HepG2 (cell line): Measurements from ENCODE around the gene PP2D1. TPM values are rescaled to one million over a fixed set of nuclear protein-coding genes. Genes with fewer than 3 reads are reported as not detected.

ENCODE experiments used
- ATAC-seq: fragments of 200-7000 bp; cut with Tn5 transposase; 3 replicates; pipeline ENCODE4 v1.9.1; 2020; ENCODE audit warnings: mild to moderate bottlenecking, moderate library complexity
- BruUV-seq: library from RNA; stranded (reverse); fragments of 400-500 nt; replicated peaks from 2 replicates; lab custom pipeline; 2021; lab: Mats Ljungman, UMichigan
- CTCF ChIA-PET: fragments of 300-600 bp; formaldehyde crosslinking; extraction: SDS; loops from one replicate; lab custom pipeline; 2021; ENCODE audit warnings: low total read pairs, inconsistent platforms, low intra/inter-chr PET ratio; lab: Yijun Ruan, JAX
- POLR2A ChIA-PET: fragments of 350-600 bp; sonication (Branson Sonifier 250); formaldehyde crosslinking; loops from one replicate; lab custom pipeline; 2020; ENCODE audit warnings: antibody characterized with exemption, inconsistent platforms; lab: Yijun Ruan, JAX
- DNase-seq: peaks from one replicate; pipeline ENCODE4 v3.0.0-alpha.2; 2015; ENCODE audit warnings: low spot score
- FAIRE-seq: peaks from 3 replicates; lab custom pipeline; 2011; peaks lifted over from hg19 to GRCh38; lab: Jason Lieb, UNC
- H2AFZ ChIP-seq: one replicate; pipeline ENCODE4 v1.6.1; 2011; ENCODE audit warnings: low read length, inconsistent platforms
- H3K27ac ChIP-seq: fragments of 300-600 bp; 3 replicates; pipeline ENCODE4 v1.8.0; 2011; ENCODE audit warnings: mixed run types, mild to moderate bottlenecking, mixed read lengths, low read length, inconsistent platforms; ENCODE audit not compliant: insufficient read depth; ENCODE audit errors: extremely low read length
- H3K27me3 ChIP-seq, 2 experiments: fragments of 200-600 bp in 1 of 2; 2 replicates in 1 of 2; 3 replicates in 1 of 2; pipeline versions ENCODE4 v1.6.0 to v1.8.0; 2011; ENCODE audit warnings: low read length in 2 of 2, mild to moderate bottlenecking in 2 of 2, moderate library complexity in 2 of 2, inconsistent platforms in 1 of 2; ENCODE audit not compliant: insufficient read depth in 2 of 2, control insufficient read depth in 1 of 2
- H3K36me3 ChIP-seq, 2 experiments: fragments of 200-600 bp in 1 of 2; replicated peaks in 1 of 2; 2 replicates in 1 of 2; 3 replicates in 1 of 2; pipeline versions ENCODE4 v1.5.1 to v1.8.0; 2011; ENCODE audit warnings: low read length in 2 of 2, inconsistent platforms in 1 of 2; ENCODE audit not compliant: insufficient read depth in 2 of 2, control insufficient read depth in 1 of 2
- H3K4me1 ChIP-seq: 2 replicates; pipeline ENCODE4 v1.5.1; 2012; ENCODE audit warnings: low read length, inconsistent platforms; ENCODE audit not compliant: insufficient read depth
- H3K4me2 ChIP-seq: 2 replicates; pipeline ENCODE4 v1.6.0; 2011; ENCODE audit warnings: low read depth, low read length, inconsistent platforms
- H3K4me3 ChIP-seq, 3 experiments: fragments of 200-600 bp in 1 of 3; sonication (generic), shearing (Covaris generic) in 1 of 3; replicated peaks in 1 of 3; 2 replicates each; pipeline ENCODE4 v1.5.1; 2011 to 2016; ENCODE audit warnings: low read length in 3 of 3, inconsistent platforms in 2 of 3, low read depth in 2 of 3, mild to moderate bottlenecking in 2 of 3, control low read depth in 1 of 3, mixed read lengths in 1 of 3; ENCODE audit not compliant: insufficient read depth in 1 of 3
- H3K79me2 ChIP-seq: one replicate; pipeline ENCODE4 v1.6.1; 2011; ENCODE audit warnings: low read length, inconsistent platforms; ENCODE audit not compliant: insufficient read depth
- H3K9ac ChIP-seq: 2 replicates; pipeline ENCODE4 v1.6.0; 2011; ENCODE audit warnings: mild to moderate bottlenecking, low read depth, low read length, inconsistent platforms; ENCODE audit not compliant: insufficient read depth
- H3K9me3 ChIP-seq: 2 replicates; pipeline ENCODE4 v1.5.1; 2012; ENCODE audit warnings: mild to moderate bottlenecking, low read length
- H4K20me1 ChIP-seq: 2 replicates; pipeline ENCODE4 v1.6.0; 2011; ENCODE audit warnings: inconsistent platforms, mild to moderate bottlenecking, low read length, moderate library complexity; ENCODE audit not compliant: insufficient read depth
- AGO1 ChIP-seq: fragments of 200-400 bp; formaldehyde crosslinking; IDR thresholded peaks from 2 replicates; pipeline ENCODE4 v1.6.1; 2017; ENCODE audit warnings: mild to moderate bottlenecking, low read depth, low read length, moderate library complexity; ENCODE audit not compliant: poor library complexity, severe bottlenecking
- FOXK2 ChIP-seq: fragments of 450-650 bp; IDR thresholded peaks from 2 replicates; pipeline ENCODE4 v1.6.1; 2016
- GLI4 ChIP-seq: sonication (generic); formaldehyde crosslinking; IDR thresholded peaks from 2 replicates; pipeline ENCODE4 v1.5.1; 2020; ENCODE audit warnings: missing genetic modification reagents, mild to moderate bottlenecking, moderate library complexity, borderline replicate concordance
- GTF3A ChIP-seq: sonication (generic); formaldehyde crosslinking; conservative IDR thresholded peaks from 2 replicates; pipeline ENCODE4 v1.4.0; 2020; ENCODE audit warnings: mild to moderate bottlenecking, missing genetic modification reagents
- HDAC2 ChIP-seq: sonication (generic); formaldehyde crosslinking; IDR thresholded peaks from 2 replicates; pipeline ENCODE4 v1.4.0; 2020; ENCODE audit warnings: missing genetic modification reagents
- HNF4A ChIP-seq: sonication (generic); formaldehyde crosslinking; IDR thresholded peaks from 2 replicates; pipeline ENCODE4 v1.4.0; 2020; ENCODE audit warnings: missing genetic modification reagents
- MAZ ChIP-seq, 2 experiments: sonication (generic) in 1 of 2; formaldehyde crosslinking in 1 of 2; IDR thresholded peaks; 2 replicates each; pipeline versions ENCODE4 v1.5.0 to v1.6.1; 2012 to 2020; ENCODE audit warnings: low read depth in 2 of 2, mild to moderate bottlenecking in 2 of 2, borderline replicate concordance in 1 of 2, improper control_type of control experiment in 1 of 2, low read length in 1 of 2, missing genetic modification reagents in 1 of 2, moderate library complexity in 1 of 2
- PAF1 ChIP-seq: IDR thresholded peaks from 2 replicates; pipeline ENCODE4 v1.6.1; 2016; ENCODE audit warnings: missing genetic modification reagents, missing compliant biosample characterization
- SRSF4 ChIP-seq: fragments of 200-400 bp; formaldehyde crosslinking; IDR thresholded peaks from one replicate; pipeline ENCODE4 v1.6.1; 2018; ENCODE audit warnings: mild to moderate bottlenecking, low read depth, low read length, moderate library complexity; ENCODE audit not compliant: poor library complexity, severe bottlenecking
- U2AF1 ChIP-seq: fragments of 200-400 bp; formaldehyde crosslinking; optimal IDR thresholded peaks from 2 replicates; pipeline ENCODE3; 2017; ENCODE audit warnings: mild to moderate bottlenecking, low read depth, low read length
- ZBTB20 ChIP-seq: sonication (generic); formaldehyde crosslinking; IDR thresholded peaks from 2 replicates; pipeline ENCODE4 v1.8.1; 2023; ENCODE audit warnings: missing genetic modification reagents, low read depth, mild to moderate bottlenecking, borderline replicate concordance
- ZNF407 ChIP-seq: sonication (generic); formaldehyde crosslinking; IDR thresholded peaks from one replicate; pipeline ENCODE4 v1.5.1; 2020; ENCODE audit warnings: mild to moderate bottlenecking, missing genetic modification reagents; ENCODE audit errors: not compliant biosample characterization
- ZNF552 ChIP-seq: sonication (generic); formaldehyde crosslinking; IDR thresholded peaks from 2 replicates; pipeline ENCODE4 v1.9.0; 2022; ENCODE audit warnings: missing genetic modification reagents, mild to moderate bottlenecking, borderline replicate concordance
- ZNF580 ChIP-seq: IDR thresholded peaks from 2 replicates; pipeline ENCODE4 v1.6.1; 2016; ENCODE audit warnings: low read depth, borderline replicate concordance
- WGBS: methylation state at CpG from one replicate; pipeline ENCODE4 v1.1.6; 2017; ENCODE audit warnings: low lambda C conversion rate; 5-methylcytosine and 5-hydroxymethylcytosine counted together
- in situ Hi-C: cut with HindIII; loops from 2 replicates; pipeline ENCODE4 v1.10.0; 2017; ENCODE audit warnings: low pct_unique_long_range_greater_than_20kb; ENCODE audit not compliant: extremely low pct_ligation_motif_present
- intact Hi-C: fragments of 100-400 bp; cut with micrococcal nuclease; formaldehyde crosslinking; loops from one replicate; pipeline ENCODE4 v1.10.0; 2022; ENCODE audit not compliant: unreplicated experiment
- polyA plus RNA-seq, 8 experiments: library from polyadenylated mRNA; depleted of rRNA in 3 of 8; stranded (reverse) in 7 of 8; unstranded in 1 of 8; fragments of >200 nt; fragmentation: Illumina TruSeq in 4 of 8; extraction: Trizol in 4 of 8; gene quantifications; 2 replicates each; pipeline versions ENCODE4 v1.2.1 to v1.2.3, GENCODE V29; 2011 to 2016; ENCODE audit warnings: low read depth in 4 of 8, missing spikeins in 1 of 8, mixed read lengths in 1 of 8; ENCODE audit not compliant: insufficient read depth in 1 of 8
- total RNA-seq, 5 experiments: library from RNA; depleted of rRNA; stranded (reverse); fragments of >200 nt; fragmentation: Illumina TruSeq; extraction: Trizol; gene quantifications; 2 replicates each; pipeline ENCODE4 v1.2.3, GENCODE V29; 2016; ENCODE audit warnings: low read depth in 1 of 5
- TF ChIP-seq, protein P1 (sequence below): IDR thresholded peaks from 2 replicates; pipeline ENCODE4 v1.6.1; 2018; ENCODE audit warnings: missing genetic modification reagents

PP2D1 gene
- total and polyA plus RNA-seq, 2 of the 13 experiments (the other 11 are each of a cell fraction or from before 2014, with no cell fraction given) = not detected

- no TSS peak for BruUV-seq
- 4% methylated on average over 4 of the region's 4 CpGs for WGBS
- FAIRE-seq (no peak), ATAC-seq (no peak), DNase-seq (no peak)
- Histone ChIP-seq H3K4me2 (no peak overlapping the region), H2AFZ (no peak overlapping the region), H3K4me3 (no peak overlapping the region), H3K9me3 (no peaks in the 10 kb centered on the region), H3K4me1 (peaks cover 15% of the 10 kb centered on the region), H3K27ac (no peak overlapping the region), H3K79me2 (no peaks in the 10 kb centered on the region), H3K36me3 (no peaks in the 10 kb centered on the region), H3K9ac (no peak overlapping the region), H4K20me1 (no peaks in the 10 kb centered on the region), H3K27me3 (peaks cover 0 to 1% of the 10 kb centered on the region in 2 experiments; a peak in 3 of 5 replicates)
- in situ Hi-C loops = no loop called here
- intact Hi-C loops = loop anchor here (5.0 kb wide), 1 partner anchor 33 kb away; no protein-coding TSS in a partner anchor
- TF ChIP-seq HNF4A = no peak
- no peak for TF ChIP-seq SRSF4
- TF ChIP-seq GTF3A (CRISPR knock-in tag) = no peak
- no peak for TF ChIP-seq ZBTB20 (CRISPR knock-in tag)
- TF ChIP-seq ZNF580 (CRISPR knock-in tag) = no peak
- no peak for TF ChIP-seq HDAC2 (CRISPR knock-in tag)
- no peak for TF ChIP-seq ZNF407 (CRISPR knock-in tag)
- TF ChIP-seq, protein P1, sequence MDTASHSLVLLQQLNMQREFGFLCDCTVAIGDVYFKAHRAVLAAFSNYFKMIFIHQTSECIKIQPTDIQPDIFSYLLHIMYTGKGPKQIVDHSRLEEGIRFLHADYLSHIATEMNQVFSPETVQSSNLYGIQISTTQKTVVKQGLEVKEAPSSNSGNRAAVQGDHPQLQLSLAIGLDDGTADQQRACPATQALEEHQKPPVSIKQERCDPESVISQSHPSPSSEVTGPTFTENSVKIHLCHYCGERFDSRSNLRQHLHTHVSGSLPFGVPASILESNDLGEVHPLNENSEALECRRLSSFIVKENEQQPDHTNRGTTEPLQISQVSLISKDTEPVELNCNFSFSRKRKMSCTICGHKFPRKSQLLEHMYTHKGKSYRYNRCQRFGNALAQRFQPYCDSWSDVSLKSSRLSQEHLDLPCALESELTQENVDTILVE = no peak
- TF ChIP-seq U2AF1 = no peak
- TF ChIP-seq FOXK2 = no peak
- no peak for TF ChIP-seq PAF1 (CRISPR knock-in tag)
- no peak for TF ChIP-seq AGO1
- no peak for TF ChIP-seq MAZ (IDR thresholded peaks at IDR 0.05; ENCODE audit: borderline replicate concordance, low read depth, low read length)
- no peak for TF ChIP-seq MAZ (CRISPR knock-in tag; IDR thresholded peaks at IDR 0.05; ENCODE audit: low read depth)
- no peak for TF ChIP-seq ZNF552 (CRISPR knock-in tag)
- no peak for TF ChIP-seq GLI4 (CRISPR knock-in tag)
- ChIA-PET POLR2A (no interaction called here), CTCF (no interaction called here)
Observed at GRCh38 chr3:20035019-20035418, 23.0 kb upstream of the PP2D1 start.
